Stimulated activated naive B cell treated with anti-CD40 and anti-IgM and Interleukin-4, amounts not matched to agents 10 μg/mL and 1 μg/mL and 100 μg/mL, for 72 hours (primary cell): ENCODE data around the gene ALDH1B1.
A peak's percentile ranks its signal among the peaks of the same experiment; 100 is the strongest.

Source experiments
- ATAC-seq, 2 donors: fragments of 150-1000 bp; cut with Tn5 transposase; replicated peaks; 2 replicates each; pipeline ENCODE4 v1.10.0; 2021; ENCODE audit warnings: moderate library complexity in 1 of 2
- DNase-seq: peaks from one replicate; pipeline ENCODE4 v3.0.0; 2021
- H3K27ac Mint-ChIP-seq: one replicate; pipeline ENCODE4 v1.8.0; 2022; ENCODE audit warnings: mild to moderate bottlenecking, mixed read lengths
- H3K27me3 Mint-ChIP-seq, 2 donors: one replicate each; pipeline ENCODE4 v1.8.0; 2022; ENCODE audit warnings: mixed read lengths in 2 of 2
- H3K36me3 Mint-ChIP-seq, 2 donors: one replicate each; pipeline ENCODE4 v1.8.0; 2022; ENCODE audit warnings: mixed read lengths in 2 of 2, mild to moderate bottlenecking in 1 of 2
- H3K4me1 Mint-ChIP-seq, 2 donors: one replicate each; pipeline ENCODE4 v1.8.0; 2022; ENCODE audit warnings: mixed read lengths in 2 of 2, mild to moderate bottlenecking in 1 of 2
- H3K4me3 Mint-ChIP-seq, 2 donors: one replicate each; pipeline ENCODE4 v1.8.0; 2022; ENCODE audit warnings: mild to moderate bottlenecking in 2 of 2, mixed read lengths in 2 of 2, moderate library complexity in 1 of 2
- H3K9me3 Mint-ChIP-seq, 2 donors: one replicate each; pipeline ENCODE4 v1.8.0; 2022; ENCODE audit warnings: mixed read lengths in 2 of 2, mild to moderate bottlenecking in 1 of 2

The ALDH1B1 gene

DNA sequence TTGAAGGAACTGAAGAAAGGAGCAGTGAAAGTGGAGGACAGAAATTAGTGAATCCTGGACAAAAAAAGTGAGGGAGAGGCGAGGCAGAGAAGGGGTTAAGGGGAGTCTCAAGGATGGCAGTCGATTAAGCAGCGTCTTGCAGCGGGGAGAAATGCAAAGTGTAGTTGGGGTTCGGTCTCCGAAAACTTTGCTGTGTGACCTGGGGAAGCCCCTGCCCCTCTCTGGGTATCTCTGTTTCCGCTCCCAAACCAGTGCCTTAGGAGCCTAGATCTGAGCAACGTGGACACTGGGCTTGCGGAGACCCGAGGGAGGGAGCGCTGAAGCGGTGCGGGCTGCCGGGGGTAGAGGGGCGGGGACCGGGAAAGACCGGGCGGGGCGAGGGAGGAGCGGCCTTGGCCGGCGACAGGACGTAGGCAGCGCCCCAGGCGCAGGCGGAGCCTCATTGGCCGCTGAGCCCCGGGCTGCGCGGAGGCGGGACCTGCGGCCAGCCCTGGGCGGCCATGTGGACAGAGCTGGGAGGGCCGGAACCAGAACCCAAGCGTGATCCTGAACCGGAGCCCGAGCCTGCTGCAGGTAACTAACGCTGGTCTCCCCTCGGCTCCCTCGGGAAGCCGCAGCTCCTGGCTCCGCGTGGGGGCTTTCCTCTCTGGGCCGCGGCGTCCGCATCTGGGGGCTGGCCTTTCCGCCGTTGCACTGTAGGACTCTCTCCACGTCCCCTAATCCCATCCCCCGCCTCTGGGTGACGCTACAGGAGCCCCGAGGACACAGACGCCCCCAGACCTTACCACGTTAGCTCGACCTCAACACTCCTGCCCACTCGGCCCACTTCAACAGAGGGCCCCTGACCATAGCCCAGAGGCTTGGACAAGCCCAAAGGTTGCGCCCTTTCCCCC lies at the start of gene ALDH1B1:
Gene ALDH1B1 (plus strand): TSS at position 468 of the 893 bp plus-strand sequence. CDS start 3,047 bp downstream, outside the sequence.
- peaks cover 15 to 20% of the 10 kb centered on the region in 2 donors for H3K4me1 Mint-ChIP-seq
- DNase-seq (peak; percentile 75), ATAC-seq (peak; percentile 99)
- H3K4me3 Mint-ChIP-seq = peak within 1 kb of the TSS; percentile 96 to 98
- H3K36me3 Mint-ChIP-seq = peaks cover 17 to 31% of the 10 kb centered on the region in 2 donors
- H3K9me3 Mint-ChIP-seq = no peaks in the 10 kb centered on the region
- peaks cover 7 to 13% of the 10 kb centered on the region in 2 donors for H3K27me3 Mint-ChIP-seq
- peak within 1 kb of the TSS; percentile 95 for H3K27ac Mint-ChIP-seq

DNA sequence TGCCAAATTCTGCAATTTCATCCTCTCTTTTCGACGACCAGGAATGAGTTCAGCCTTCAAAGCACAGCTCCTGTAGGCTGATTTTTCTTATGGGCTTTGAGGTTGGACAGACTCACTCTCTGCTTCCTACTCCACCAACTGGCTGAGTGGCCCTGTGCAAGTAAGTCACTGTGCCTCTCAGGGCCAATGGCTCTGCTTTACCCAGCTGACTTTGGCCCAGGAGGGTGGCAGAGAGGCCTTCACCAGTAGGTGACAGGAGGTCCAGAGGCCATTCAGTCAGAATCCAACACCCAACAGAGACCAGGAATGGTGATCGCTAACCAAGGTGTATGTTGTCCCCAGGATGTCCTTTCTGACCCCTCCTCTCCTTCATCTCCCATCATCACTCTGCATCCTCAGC lies 49.5 kb upstream of the ALDH1B1 start:
- H3K27me3 Mint-ChIP-seq = peaks cover 21 to 22% of the 10 kb centered on the region in 2 donors
- DNase-seq (no peak), ATAC-seq (no peak)
- no peaks in the 10 kb centered on the region for H3K36me3 Mint-ChIP-seq
- no peak overlapping the region for H3K4me3 Mint-ChIP-seq
- H3K27ac Mint-ChIP-seq = no peak overlapping the region
- H3K9me3 Mint-ChIP-seq = peaks cover 2 to 6% of the 10 kb centered on the region in 2 donors
- no peaks in the 10 kb centered on the region for H3K4me1 Mint-ChIP-seq

DNA sequence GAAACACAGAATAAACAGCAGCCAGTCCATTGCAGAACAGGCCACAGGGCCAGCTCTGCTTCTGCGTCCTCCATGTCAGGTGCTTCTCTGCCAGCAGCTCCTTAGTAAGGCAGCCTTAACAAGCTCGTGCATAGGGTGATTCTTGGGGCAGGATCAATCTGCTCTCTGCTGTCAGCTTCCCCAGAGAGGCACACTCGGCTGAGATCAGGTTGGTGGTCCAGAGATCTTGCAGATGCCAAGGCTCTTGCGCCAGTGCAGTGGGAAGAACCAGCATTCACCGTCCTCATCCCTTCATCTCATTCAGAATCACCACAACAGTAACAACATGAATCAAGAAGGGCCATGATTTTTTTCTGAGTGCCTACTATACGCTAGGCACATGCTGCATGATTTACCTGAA lies 49.0 kb upstream of the ALDH1B1 start:
- Mint-ChIP-seq H3K4me3 (no peak overlapping the region), H3K27ac (no peak overlapping the region), H3K27me3 (peaks cover 21 to 22% of the 10 kb centered on the region in 2 donors), H3K9me3 (peaks cover 2 to 6% of the 10 kb centered on the region in 2 donors), H3K36me3 (no peaks in the 10 kb centered on the region), H3K4me1 (no peaks in the 10 kb centered on the region)
- no peak for DNase-seq
- no peak for ATAC-seq

DNA sequence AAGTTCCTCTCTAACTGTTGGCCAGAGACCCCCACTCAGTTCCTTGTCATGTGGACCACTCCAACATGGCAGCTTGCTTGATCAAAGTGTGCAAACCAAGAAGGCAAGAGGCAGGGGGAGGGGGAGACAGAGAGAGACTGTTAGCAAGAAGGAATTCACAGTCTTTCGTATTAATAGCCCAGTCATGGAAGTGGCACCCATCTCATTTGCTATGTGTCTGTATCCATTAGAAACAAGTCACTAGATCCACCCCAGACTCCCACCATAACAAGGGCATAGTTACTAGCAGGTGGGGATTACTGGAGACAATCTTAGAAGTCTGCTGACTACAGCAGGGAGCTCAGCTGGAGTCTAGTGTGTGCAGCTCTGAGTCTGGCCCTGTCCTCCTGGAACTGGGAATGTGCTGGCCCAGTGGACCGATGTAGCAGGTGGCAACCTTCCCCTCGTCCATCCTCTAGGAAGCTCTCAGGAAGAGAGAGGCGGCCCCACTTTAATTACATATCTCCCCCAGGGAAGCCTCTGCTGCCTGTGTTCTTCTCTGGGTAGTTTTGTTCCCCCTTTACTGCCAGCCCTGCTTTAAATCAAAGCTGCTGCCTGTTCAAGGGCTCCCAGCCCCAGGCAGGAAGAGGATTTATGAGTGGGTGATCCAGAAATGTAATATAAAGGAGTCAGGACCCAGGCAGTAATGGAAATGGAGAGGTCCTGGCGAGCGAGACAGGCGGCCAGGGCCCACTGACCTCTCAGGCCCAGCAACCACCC lies 47.8 kb upstream of the ALDH1B1 start:
- Mint-ChIP-seq H3K36me3 (no peaks in the 10 kb centered on the region), H3K9me3 (peaks cover 2 to 6% of the 10 kb centered on the region in 2 donors), H3K27me3 (peaks cover 22 to 26% of the 10 kb centered on the region in 2 donors), H3K4me3 (no peak overlapping the region), H3K4me1 (no peaks in the 10 kb centered on the region), H3K27ac (no peak overlapping the region)
- ATAC-seq = no peak
- DNase-seq = no peak

DNA sequence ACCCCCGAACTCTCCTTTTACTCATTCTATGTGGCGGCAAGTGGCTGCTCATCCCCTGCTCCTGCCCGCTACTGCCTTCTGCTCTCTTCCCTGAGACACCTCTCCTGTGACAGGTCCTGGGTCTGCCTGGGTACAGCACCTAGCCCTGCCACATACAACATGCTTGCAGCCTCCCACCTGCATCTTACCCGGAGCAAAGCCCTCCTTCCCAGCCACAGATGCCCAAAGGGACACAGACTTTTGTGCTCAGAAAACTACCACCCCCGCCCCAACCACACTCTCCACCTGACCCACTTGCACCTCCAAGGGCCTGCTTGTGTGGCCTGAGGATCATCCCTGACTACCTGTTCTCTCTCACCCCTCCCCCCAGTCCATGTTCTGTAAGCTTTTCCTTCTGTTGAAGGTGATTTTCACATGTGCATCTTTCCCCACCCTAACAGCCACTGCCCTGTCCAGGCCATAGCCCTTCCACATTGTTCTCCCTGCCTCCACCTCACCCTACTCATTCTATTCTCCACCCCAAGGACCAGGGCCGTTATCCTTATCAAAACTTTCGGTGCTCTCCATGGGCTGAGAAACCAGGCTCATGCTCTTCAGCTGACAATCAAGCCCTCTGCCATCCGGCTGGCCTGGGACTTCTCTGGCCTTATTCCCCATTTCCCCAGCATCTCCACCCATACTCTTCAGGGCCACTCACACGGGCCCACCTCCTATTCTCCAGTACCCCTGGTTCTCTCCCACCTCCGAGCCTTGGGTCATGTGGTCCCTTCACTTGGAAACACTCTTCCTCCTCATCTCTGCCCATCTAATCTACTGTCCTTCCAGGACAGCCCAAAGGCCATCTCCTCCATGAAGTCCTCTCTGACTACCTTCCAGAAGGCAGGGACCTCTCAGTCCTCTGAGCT lies 46.4 kb upstream of the ALDH1B1 start:
- Mint-ChIP-seq H3K9me3 (peaks cover 0 to 2% of the 10 kb centered on the region in 2 donors), H3K27me3 (peaks cover 26 to 27% of the 10 kb centered on the region in 2 donors)

DNA sequence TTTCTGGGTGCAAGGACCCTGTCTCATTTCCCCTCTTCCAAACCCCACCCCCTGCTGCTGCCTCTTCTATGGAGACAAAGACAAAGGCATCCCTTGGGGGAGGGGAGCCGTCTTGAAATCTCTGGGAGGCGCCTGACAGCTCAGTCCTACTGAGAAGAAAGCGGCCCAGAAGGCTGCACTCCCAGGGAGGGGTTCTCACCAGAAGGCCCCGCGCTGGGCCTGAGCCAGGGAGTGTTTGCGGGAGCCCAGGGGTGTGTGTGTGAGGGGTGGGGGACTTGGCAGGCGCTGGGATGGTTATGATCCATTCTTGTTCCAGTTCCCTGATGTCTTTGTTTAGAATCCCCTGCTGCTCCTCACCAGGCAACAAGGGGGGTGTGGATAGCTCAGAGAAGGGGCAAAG lies 45.7 kb upstream of the ALDH1B1 start:
- H3K36me3 Mint-ChIP-seq = no peaks in the 10 kb centered on the region
- no peak overlapping the region for H3K27ac Mint-ChIP-seq
- DNase-seq = no peak
- H3K9me3 Mint-ChIP-seq = peaks cover 0 to 2% of the 10 kb centered on the region in 2 donors
- ATAC-seq = no peak
- H3K27me3 Mint-ChIP-seq = peaks cover 25 to 26% of the 10 kb centered on the region in 2 donors
- no peaks in the 10 kb centered on the region for H3K4me1 Mint-ChIP-seq
- no peak overlapping the region for H3K4me3 Mint-ChIP-seq

More for the DNA sequence above, 46.4 kb upstream of the ALDH1B1 start:
- H3K4me1 Mint-ChIP-seq = no peaks in the 10 kb centered on the region
- H3K36me3 Mint-ChIP-seq = no peaks in the 10 kb centered on the region
- DNase-seq = no peak
- H3K4me3 Mint-ChIP-seq = no peak overlapping the region
- no peak overlapping the region for H3K27ac Mint-ChIP-seq
- no peak for ATAC-seq

DNA sequence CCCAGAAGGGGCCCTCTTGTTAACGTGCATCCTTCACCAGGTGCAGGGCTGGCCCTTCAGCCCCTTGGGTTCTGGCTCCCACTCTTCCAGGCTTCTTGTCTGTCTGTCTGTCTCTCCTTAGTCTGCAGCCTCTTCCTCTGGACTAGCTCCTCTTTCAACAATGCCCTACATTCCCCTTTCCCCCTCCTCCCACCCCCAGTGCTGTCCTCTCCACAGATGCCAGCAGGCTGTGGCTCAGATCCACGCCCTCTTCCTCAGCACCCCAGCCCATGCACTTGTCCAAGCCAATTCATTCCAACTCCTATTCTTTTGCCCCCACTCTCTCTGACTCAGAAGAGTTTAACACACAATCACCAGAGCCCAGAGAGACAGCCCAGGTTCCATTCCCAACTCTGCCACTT lies 45.2 kb upstream of the ALDH1B1 start:
- no peaks in the 10 kb centered on the region for H3K36me3 Mint-ChIP-seq
- H3K4me3 Mint-ChIP-seq = no peak overlapping the region
- no peak overlapping the region for H3K27ac Mint-ChIP-seq
- H3K4me1 Mint-ChIP-seq = no peaks in the 10 kb centered on the region
- H3K27me3 Mint-ChIP-seq = peaks cover 24 to 25% of the 10 kb centered on the region in 2 donors
- H3K9me3 Mint-ChIP-seq = peaks cover 0 to 2% of the 10 kb centered on the region in 2 donors
- ATAC-seq = no peak
- no peak for DNase-seq

DNA sequence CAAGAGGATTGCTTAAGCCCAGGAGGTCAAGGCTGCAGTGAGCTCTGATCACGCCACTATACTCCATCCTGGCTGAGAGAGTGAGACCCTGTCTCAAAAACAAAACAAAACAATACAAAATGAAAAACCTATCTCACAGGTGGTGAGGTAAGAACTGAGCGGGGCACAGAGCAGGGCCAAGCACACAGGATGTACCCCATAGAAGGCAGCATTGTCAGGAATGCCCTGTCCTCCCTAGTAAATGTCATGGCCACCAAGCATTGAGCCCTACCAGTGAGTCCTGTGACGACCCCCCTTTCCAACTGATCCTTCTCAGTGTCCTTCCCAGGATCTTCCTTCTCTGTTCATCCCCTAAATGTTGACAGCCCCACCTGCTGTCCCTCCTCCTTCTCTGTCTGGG lies 44.6 kb upstream of the ALDH1B1 start:
- Mint-ChIP-seq H3K9me3 (no peaks in the 10 kb centered on the region), H3K4me1 (no peaks in the 10 kb centered on the region), H3K27me3 (peaks cover 19 to 28% of the 10 kb centered on the region in 2 donors), H3K36me3 (no peaks in the 10 kb centered on the region), H3K4me3 (no peak overlapping the region), H3K27ac (no peak overlapping the region)
- ATAC-seq (no peak), DNase-seq (no peak)

DNA sequence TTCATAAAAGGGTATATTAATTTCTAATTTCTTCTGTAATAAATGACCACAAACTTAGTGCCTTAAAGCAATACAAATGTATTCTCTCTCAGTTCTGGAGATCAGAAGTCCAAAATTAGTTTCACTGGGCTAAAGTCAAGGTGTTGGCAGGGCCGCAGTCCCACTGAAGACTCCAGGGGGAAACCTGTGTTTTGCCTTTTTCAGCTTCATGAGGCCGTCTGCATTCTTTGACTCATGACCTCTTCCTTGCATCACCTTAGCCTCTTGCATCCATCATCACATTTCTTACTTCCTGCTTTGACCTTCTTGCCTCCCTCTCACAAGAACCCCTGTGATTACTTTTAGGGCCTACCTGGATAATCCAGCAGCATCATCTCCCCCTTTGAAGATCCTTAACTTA lies 42.0 kb upstream of the ALDH1B1 start:
- Mint-ChIP-seq H3K36me3 (no peaks in the 10 kb centered on the region), H3K4me1 (no peaks in the 10 kb centered on the region), H3K27ac (no peak overlapping the region), H3K9me3 (no peaks in the 10 kb centered on the region), H3K27me3 (peaks cover 19 to 24% of the 10 kb centered on the region in 2 donors), H3K4me3 (no peak overlapping the region)
- ATAC-seq = no peak
- DNase-seq = no peak

DNA sequence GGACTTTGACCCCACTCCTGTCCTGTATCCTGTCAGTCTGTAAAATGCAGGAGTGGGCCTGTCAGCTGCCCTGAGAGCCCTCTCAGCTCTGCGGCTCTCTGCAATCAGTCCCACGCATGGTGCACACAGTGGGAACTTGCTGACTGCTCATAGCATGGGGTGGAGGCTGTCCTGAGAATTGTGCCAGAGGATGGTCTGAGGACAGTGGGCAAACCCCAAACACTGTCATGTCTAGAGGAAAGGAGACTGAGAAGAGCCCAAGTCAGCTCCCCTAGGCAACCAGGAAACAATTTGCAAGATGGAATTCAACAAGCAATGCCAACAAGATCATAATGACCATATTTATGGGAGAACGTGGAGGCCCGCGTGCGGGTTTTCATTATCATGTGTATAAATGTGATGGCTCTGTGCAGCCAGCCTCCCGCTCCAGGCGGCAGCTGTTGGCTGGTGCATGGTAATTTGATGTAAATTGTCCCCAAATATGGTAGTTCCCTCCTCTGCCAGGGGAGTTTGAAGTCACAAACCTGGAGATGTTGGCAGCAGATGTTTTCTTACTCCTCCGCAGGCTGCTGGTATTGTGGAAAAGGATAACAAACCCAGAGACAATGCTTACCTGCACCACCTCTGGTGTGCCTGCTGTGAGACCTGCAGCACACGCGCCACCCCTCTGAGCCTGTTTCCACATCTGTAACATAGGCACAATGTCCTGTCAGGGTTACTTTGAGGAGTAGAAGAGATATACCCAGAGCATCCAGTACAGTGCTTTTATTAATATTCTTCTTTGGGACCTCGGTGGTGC lies 39.8 kb upstream of the ALDH1B1 start:
- peak overlapping the region; percentile 38 for H3K27ac Mint-ChIP-seq
- DNase-seq (no peak), ATAC-seq (no peak)
- peaks cover 4 to 11% of the 10 kb centered on the region in 2 donors for H3K27me3 Mint-ChIP-seq
- no peak overlapping the region for H3K4me3 Mint-ChIP-seq
- H3K4me1 Mint-ChIP-seq = no peaks in the 10 kb centered on the region
- no peaks in the 10 kb centered on the region for H3K9me3 Mint-ChIP-seq
- H3K36me3 Mint-ChIP-seq = no peaks in the 10 kb centered on the region

DNA sequence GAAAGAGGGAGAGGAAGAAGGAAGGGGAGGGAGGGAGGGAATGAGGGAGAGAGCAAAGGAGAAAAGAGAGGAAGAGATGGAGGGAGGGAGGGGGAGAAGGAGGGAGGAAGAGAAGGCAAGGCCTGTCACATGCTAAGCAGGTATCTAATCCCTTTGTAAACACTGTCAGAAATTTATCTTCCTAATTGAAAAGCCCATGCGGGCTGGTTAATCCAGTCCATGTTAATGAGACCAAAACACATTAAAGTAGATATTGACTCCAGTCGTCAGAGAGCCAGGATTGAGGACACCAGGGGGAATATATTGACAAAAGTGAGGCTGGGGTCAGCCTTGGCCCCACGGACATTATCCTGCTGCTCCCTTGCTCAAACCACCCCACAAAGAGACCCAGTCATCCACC lies 37.4 kb upstream of the ALDH1B1 start:
- H3K4me3 Mint-ChIP-seq = no peak overlapping the region
- H3K36me3 Mint-ChIP-seq = no peaks in the 10 kb centered on the region
- no peak overlapping the region for H3K27ac Mint-ChIP-seq
- no peaks in the 10 kb centered on the region for H3K9me3 Mint-ChIP-seq
- DNase-seq (no peak), ATAC-seq (no peak)
- peaks cover 4 to 6% of the 10 kb centered on the region in 2 donors for H3K27me3 Mint-ChIP-seq
- H3K4me1 Mint-ChIP-seq = no peaks in the 10 kb centered on the region

DNA sequence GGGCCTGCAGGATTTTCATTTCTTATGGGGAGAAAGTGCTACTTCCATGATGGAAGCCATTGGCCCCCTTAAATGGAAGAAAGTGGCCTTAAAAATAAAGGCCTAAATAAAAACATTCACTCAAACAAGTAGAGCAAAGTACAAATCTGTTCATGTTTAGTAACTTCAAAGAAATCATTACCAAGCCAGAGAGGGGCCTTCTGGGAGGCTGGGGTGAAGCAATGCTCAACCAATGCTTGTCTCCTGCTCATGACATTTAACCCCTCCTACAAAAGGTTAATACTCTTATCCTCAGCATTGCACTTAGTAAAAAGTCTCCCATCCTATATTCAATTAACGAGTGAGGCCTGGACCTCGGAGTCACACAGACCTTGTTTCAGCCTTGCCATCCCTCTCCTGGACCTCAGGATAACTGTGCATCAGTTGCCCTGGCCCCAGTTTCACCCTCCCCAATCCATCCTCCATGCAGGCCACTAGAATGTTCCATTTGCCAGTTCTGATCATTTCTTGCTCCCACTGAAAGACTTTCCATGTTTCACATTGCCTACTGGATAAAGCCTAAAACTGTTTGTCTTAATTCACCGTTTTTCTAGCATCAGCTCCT lies 36.9 kb upstream of the ALDH1B1 start:
- H3K9me3 Mint-ChIP-seq = no peaks in the 10 kb centered on the region
- no peak overlapping the region for H3K4me3 Mint-ChIP-seq
- ATAC-seq = no peak
- DNase-seq = no peak
- H3K27ac Mint-ChIP-seq = no peak overlapping the region
- H3K4me1 Mint-ChIP-seq = no peaks in the 10 kb centered on the region
- H3K36me3 Mint-ChIP-seq = no peaks in the 10 kb centered on the region
- peaks cover 2 to 6% of the 10 kb centered on the region in 2 donors for H3K27me3 Mint-ChIP-seq

DNA sequence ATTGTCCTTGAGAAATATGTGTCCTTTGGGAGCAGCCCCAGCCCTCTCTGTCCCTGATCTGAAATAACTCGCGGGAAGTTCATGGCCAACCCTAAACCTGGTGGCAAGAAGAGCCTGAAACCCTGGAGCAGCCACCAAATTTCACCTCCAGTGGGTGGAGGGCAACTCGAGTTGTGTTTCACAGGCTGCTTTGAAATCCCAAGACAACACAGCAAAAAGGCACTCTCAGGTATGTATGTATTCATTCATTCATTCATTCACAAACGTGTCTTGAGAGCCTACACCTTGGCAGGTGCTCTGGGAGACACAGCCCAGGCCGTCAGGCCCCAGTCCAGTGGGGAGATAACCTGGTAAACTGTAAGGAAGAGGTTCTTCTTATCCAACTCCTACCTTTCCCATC lies 35.7 kb upstream of the ALDH1B1 start:
- H3K36me3 Mint-ChIP-seq = no peaks in the 10 kb centered on the region
- no peak overlapping the region for H3K4me3 Mint-ChIP-seq
- ATAC-seq (no peak), DNase-seq (no peak)
- H3K27ac Mint-ChIP-seq = no peak overlapping the region
- H3K27me3 Mint-ChIP-seq = peaks cover 0 to 6% of the 10 kb centered on the region in 2 donors
- H3K9me3 Mint-ChIP-seq = no peaks in the 10 kb centered on the region
- no peaks in the 10 kb centered on the region for H3K4me1 Mint-ChIP-seq
